Endodermal cell (in vitro differentiated cells): ENCODE data around the gene CHRDL1. TPM values are rescaled to one million over a fixed set of nuclear protein-coding genes. Genes with fewer than 3 reads are reported as not detected.

ENCODE experiments used
- DNase-seq: peaks from one replicate; pipeline ENCODE4 v3.0.0-alpha.2; 2017
- H3K27ac ChIP-seq: 2 replicates; pipeline ENCODE4 v1.5.1; 2013; ENCODE audit warnings: mild to moderate bottlenecking, low read depth, low read length, moderate library complexity
- H3K27me3 ChIP-seq: 2 replicates; pipeline ENCODE4 v1.6.1; 2013; ENCODE audit warnings: mild to moderate bottlenecking, low read length, moderate library complexity; ENCODE audit not compliant: insufficient read depth, control insufficient read depth, poor library complexity, severe bottlenecking
- H3K36me3 ChIP-seq: 2 replicates; pipeline ENCODE4 v1.7.0; 2013; ENCODE audit warnings: mild to moderate bottlenecking, low read length, moderate library complexity; ENCODE audit not compliant: control insufficient read depth, insufficient read depth
- H3K4me1 ChIP-seq: one replicate; pipeline ENCODE4 v1.7.0; 2013; ENCODE audit warnings: low read length; ENCODE audit not compliant: control insufficient read depth, insufficient read depth
- H3K4me3 ChIP-seq: 2 replicates; pipeline ENCODE4 v1.5.1; 2013; ENCODE audit warnings: mild to moderate bottlenecking, low read length, moderate library complexity
- H3K9ac ChIP-seq: 2 replicates; pipeline ENCODE4 v1.6.1; 2013; ENCODE audit warnings: mild to moderate bottlenecking, low read length, moderate library complexity; ENCODE audit not compliant: poor library complexity, severe bottlenecking; ENCODE audit errors: extremely low read depth
- H3K9me3 ChIP-seq: 2 replicates; pipeline ENCODE4 v1.6.1; 2013; ENCODE audit warnings: mild to moderate bottlenecking, low read length, moderate library complexity; ENCODE audit not compliant: control insufficient read depth
- H3K27ac Mint-ChIP-seq: 2 replicates; pipeline ENCODE4 v1.8.0; 2020; ENCODE audit warnings: mixed read lengths
- H3K27me3 Mint-ChIP-seq: 2 replicates; pipeline ENCODE4 v1.8.0; 2021; ENCODE audit warnings: mild to moderate bottlenecking, mixed read lengths; ENCODE audit not compliant: insufficient read depth
- H3K36me3 Mint-ChIP-seq: 2 replicates; pipeline ENCODE4 v1.8.0; 2020; ENCODE audit warnings: low read depth, mixed read lengths
- H3K4me1 Mint-ChIP-seq: 2 replicates; pipeline ENCODE4 v1.8.0; 2020; ENCODE audit warnings: mixed read lengths
- H3K4me3 Mint-ChIP-seq: 2 replicates; pipeline ENCODE4 v1.8.0; 2020; ENCODE audit warnings: mild to moderate bottlenecking, moderate library complexity, mixed read lengths
- H3K9me3 Mint-ChIP-seq: 2 replicates; pipeline ENCODE4 v1.8.0; 2020; ENCODE audit warnings: mild to moderate bottlenecking, mixed read lengths
- WGBS, 2 experiments: methylation state at CpG; one replicate each; pipeline versions ENCODE4 v1.1.5 to v1.1.7; 2013; ENCODE audit warnings: missing lambda C conversion rate in 2 of 2, mixed read lengths in 1 of 2; ENCODE audit not compliant: insufficient coverage in 1 of 2, insufficient read length in 1 of 2; 5-methylcytosine and 5-hydroxymethylcytosine counted together
- total RNA-seq, 2 donors: library from RNA; stranded (reverse); fragmentation: NEBNext Ultra II Directional in 1 of 2; extraction: Animal tissue kit (Norgen Biotek cat#: 25700) in 1 of 2; gene quantifications; 2 replicates in 1 of 2; 3 replicates in 1 of 2; pipeline ENCODE4 v1.2.1, GENCODE V29; 2021
- TF ChIP-seq, protein P1 (sequence below): fragments of 200-600 bp; sonication (generic); conservative IDR thresholded peaks from 2 replicates; pipeline ENCODE4 v1.5.0; 2021; ENCODE audit warnings: antibody characterized with exemption, mild to moderate bottlenecking

CHRDL1 gene
- total RNA-seq, 2 donors from 2014 or later, result 2.2 to 3.6 TPM

DNA sequence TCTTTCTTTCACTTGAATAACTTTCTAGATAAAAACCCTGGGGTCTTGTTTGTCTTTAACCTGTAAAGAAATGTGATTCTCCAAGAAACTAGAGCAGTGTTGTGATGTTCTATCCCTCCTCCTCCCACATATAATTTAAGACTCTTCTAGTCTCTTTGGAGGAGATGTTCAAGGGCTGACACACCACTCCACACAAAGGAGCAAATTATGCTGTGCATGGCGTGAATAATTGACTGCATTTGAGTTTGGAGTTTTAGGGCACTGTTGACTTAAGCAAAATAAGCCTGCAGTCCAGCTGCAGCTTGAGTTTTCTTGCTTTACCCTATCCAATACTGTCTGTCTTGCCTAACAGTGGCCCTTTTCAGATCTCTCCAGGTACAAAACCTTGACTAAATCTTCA lies 119.7 kb downstream of the CHRDL1 start:
- no peaks in the 10 kb centered on the region for H3K9me3 ChIP-seq
- H3K36me3 ChIP-seq, result no peaks in the 10 kb centered on the region
- TF ChIP-seq, protein P1, sequence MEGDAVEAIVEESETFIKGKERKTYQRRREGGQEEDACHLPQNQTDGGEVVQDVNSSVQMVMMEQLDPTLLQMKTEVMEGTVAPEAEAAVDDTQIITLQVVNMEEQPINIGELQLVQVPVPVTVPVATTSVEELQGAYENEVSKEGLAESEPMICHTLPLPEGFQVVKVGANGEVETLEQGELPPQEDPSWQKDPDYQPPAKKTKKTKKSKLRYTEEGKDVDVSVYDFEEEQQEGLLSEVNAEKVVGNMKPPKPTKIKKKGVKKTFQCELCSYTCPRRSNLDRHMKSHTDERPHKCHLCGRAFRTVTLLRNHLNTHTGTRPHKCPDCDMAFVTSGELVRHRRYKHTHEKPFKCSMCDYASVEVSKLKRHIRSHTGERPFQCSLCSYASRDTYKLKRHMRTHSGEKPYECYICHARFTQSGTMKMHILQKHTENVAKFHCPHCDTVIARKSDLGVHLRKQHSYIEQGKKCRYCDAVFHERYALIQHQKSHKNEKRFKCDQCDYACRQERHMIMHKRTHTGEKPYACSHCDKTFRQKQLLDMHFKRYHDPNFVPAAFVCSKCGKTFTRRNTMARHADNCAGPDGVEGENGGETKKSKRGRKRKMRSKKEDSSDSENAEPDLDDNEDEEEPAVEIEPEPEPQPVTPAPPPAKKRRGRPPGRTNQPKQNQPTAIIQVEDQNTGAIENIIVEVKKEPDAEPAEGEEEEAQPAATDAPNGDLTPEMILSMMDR, result no peak
- no peak for DNase-seq
- 86% methylated on average over 1 of the region's 1 CpG; no CpG with 5 or more reads in 1 of the 2 experiments for WGBS, 2 experiments
- no peak overlapping the region for H3K4me3 ChIP-seq
- H3K27ac ChIP-seq, result no peak overlapping the region
- no peak overlapping the region for H3K4me3 Mint-ChIP-seq
- H3K9me3 Mint-ChIP-seq, result no peaks in the 10 kb centered on the region
- H3K27me3 ChIP-seq, result no peaks in the 10 kb centered on the region
- H3K4me1 Mint-ChIP-seq, result no peaks in the 10 kb centered on the region
- no peaks in the 10 kb centered on the region for H3K4me1 ChIP-seq
- H3K36me3 Mint-ChIP-seq, result no peaks in the 10 kb centered on the region
- no peak overlapping the region for H3K27ac Mint-ChIP-seq
- H3K27me3 Mint-ChIP-seq, result peaks cover 2% of the 10 kb centered on the region
- no peak overlapping the region for H3K9ac ChIP-seq

GRCh38 chrX:110671068-110671803 lies 124.4 kb downstream of the CHRDL1 start:
- no peaks in the 10 kb centered on the region for H3K4me1 ChIP-seq
- DNase-seq, result no peak
- H3K27ac ChIP-seq, result no peak overlapping the region
- peaks cover 2% of the 10 kb centered on the region for H3K27me3 Mint-ChIP-seq
- 91% methylated on average over 3 of the region's 3 CpGs; no CpG with 5 or more reads in 1 of the 2 experiments for WGBS, 2 experiments
- H3K36me3 Mint-ChIP-seq, result no peaks in the 10 kb centered on the region
- H3K4me3 Mint-ChIP-seq, result no peak overlapping the region
- H3K27me3 ChIP-seq, result no peaks in the 10 kb centered on the region
- H3K27ac Mint-ChIP-seq, result no peak overlapping the region
- no peaks in the 10 kb centered on the region for H3K9me3 ChIP-seq
- no peak overlapping the region for H3K4me3 ChIP-seq
- H3K9me3 Mint-ChIP-seq, result no peaks in the 10 kb centered on the region
- H3K36me3 ChIP-seq, result no peaks in the 10 kb centered on the region
- peaks cover 10% of the 10 kb centered on the region for H3K4me1 Mint-ChIP-seq
- no peak overlapping the region for H3K9ac ChIP-seq
- TF ChIP-seq, protein P1, result no peak

GRCh38 chrX:110669572-110669971 lies 126.0 kb downstream of the CHRDL1 start:
- 67 to 100% methylated on average over 1 of the region's 1 CpG for WGBS, 2 experiments
- H3K27me3 Mint-ChIP-seq, result peaks cover 4% of the 10 kb centered on the region
- Histone ChIP-seq H3K9me3 (no peaks in the 10 kb centered on the region), H3K4me1 (no peaks in the 10 kb centered on the region), H3K4me3 (no peak overlapping the region), H3K27me3 (no peaks in the 10 kb centered on the region), H3K36me3 (no peaks in the 10 kb centered on the region), H3K27ac (no peak overlapping the region), H3K9ac (no peak overlapping the region)
- H3K4me3 Mint-ChIP-seq, result no peak overlapping the region
- no peak for DNase-seq
- TF ChIP-seq, protein P1, result no peak
- H3K36me3 Mint-ChIP-seq, result no peaks in the 10 kb centered on the region
- peaks cover 13% of the 10 kb centered on the region for H3K4me1 Mint-ChIP-seq
- H3K27ac Mint-ChIP-seq, result no peak overlapping the region
- no peaks in the 10 kb centered on the region for H3K9me3 Mint-ChIP-seq
